GM23338 (cell line): Measurements from ENCODE around the gene CACNA1B. TPM values are rescaled to one million over a fixed set of nuclear protein-coding genes. Genes with fewer than 3 reads are reported as not detected.

Experiments used
- ATAC-seq: fragments of 200-7000 bp; cut with Tn5 transposase; 3 replicates; pipeline ENCODE4 v1.9.1; 2020
- DNase-seq: peaks from one replicate; pipeline ENCODE4 v3.0.0-alpha.2; 2015; ENCODE audit warnings: low spot score
- H2AFZ ChIP-seq: fragments of 200-600 bp; sonication (generic); 2 replicates; pipeline ENCODE4 v1.8.0; 2016; ENCODE audit warnings: antibody characterized with exemption, mild to moderate bottlenecking, moderate library complexity
- H3F3A ChIP-seq: fragments of 200-600 bp; sonication (generic); replicated peaks from 2 replicates; pipeline ENCODE4 v1.8.0; 2017; ENCODE audit warnings: antibody characterized with exemption, mixed run types, low read depth
- H3K27ac ChIP-seq: fragments of 200-600 bp; sonication (generic); 2 replicates; pipeline ENCODE4 v1.6.1; 2016; ENCODE audit warnings: low read depth
- H3K27me3 ChIP-seq: fragments of 200-600 bp; sonication (generic); 2 replicates; pipeline ENCODE4 v1.8.0; 2016; ENCODE audit warnings: mild to moderate bottlenecking, mixed run types, moderate library complexity; ENCODE audit not compliant: insufficient read depth
- H3K36me3 ChIP-seq: fragments of 200-600 bp; sonication (generic); 2 replicates; pipeline ENCODE4 v1.8.0; 2016; ENCODE audit warnings: mild to moderate bottlenecking; ENCODE audit not compliant: insufficient read depth
- H3K4me1 ChIP-seq: fragments of 200-600 bp; sonication (generic); 2 replicates; pipeline ENCODE4 v1.8.0; 2016; ENCODE audit warnings: mild to moderate bottlenecking, moderate library complexity; ENCODE audit not compliant: insufficient read depth
- H3K4me2 ChIP-seq: fragments of 200-600 bp; sonication (generic); 2 replicates; pipeline ENCODE4 v1.7.1; 2017; ENCODE audit warnings: mixed run types
- H3K4me3 ChIP-seq: fragments of 200-600 bp; sonication (generic); 2 replicates; pipeline ENCODE4 v1.6.1; 2016; ENCODE audit warnings: mixed run types
- H3K79me2 ChIP-seq: fragments of 200-600 bp; sonication (generic); replicated peaks from 2 replicates; pipeline ENCODE4 v1.8.0; 2017; ENCODE audit warnings: mild to moderate bottlenecking; ENCODE audit not compliant: insufficient read depth
- H3K9me2 ChIP-seq: fragments of 200-600 bp; sonication (generic); 2 replicates; pipeline ENCODE4 v1.8.0; 2017; ENCODE audit not compliant: insufficient read depth
- H4K20me1 ChIP-seq: fragments of 200-600 bp; sonication (generic); replicated peaks from 2 replicates; pipeline ENCODE4 v1.8.0; 2017; ENCODE audit warnings: mild to moderate bottlenecking; ENCODE audit not compliant: insufficient read depth
- H3K27ac Mint-ChIP-seq: 2 replicates; pipeline ENCODE4 v1.8.0; 2020; ENCODE audit warnings: inconsistent platforms, mild to moderate bottlenecking, moderate library complexity, mixed read lengths
- H3K27me3 Mint-ChIP-seq: 3 replicates; pipeline ENCODE4 v1.8.0; 2022; ENCODE audit warnings: low read depth, mild to moderate bottlenecking, moderate library complexity, mixed read lengths, inconsistent platforms; ENCODE audit not compliant: insufficient read depth, poor library complexity
- H3K36me3 Mint-ChIP-seq: 3 replicates; pipeline ENCODE4 v1.8.0; 2021; ENCODE audit warnings: low read depth, mild to moderate bottlenecking, inconsistent platforms, moderate library complexity, mixed read lengths
- H3K4me1 Mint-ChIP-seq: 3 replicates; pipeline ENCODE4 v1.8.0; 2020; ENCODE audit warnings: mild to moderate bottlenecking, inconsistent platforms, mixed read lengths
- H3K4me3 Mint-ChIP-seq: 3 replicates; pipeline ENCODE4 v1.8.0; 2021; ENCODE audit warnings: moderate library complexity, mild to moderate bottlenecking, inconsistent platforms, mixed read lengths
- H3K9me3 Mint-ChIP-seq: 3 replicates; pipeline ENCODE4 v1.8.0; 2020; ENCODE audit warnings: moderate library complexity, mild to moderate bottlenecking, inconsistent platforms, mixed read lengths
- CREB1 ChIP-seq: fragments of 250-450 bp; sonication (Bioruptor Pico); IDR thresholded peaks from 2 replicates; pipeline ENCODE4 v1.5.0; 2020; ENCODE audit warnings: low read depth, mild to moderate bottlenecking, moderate library complexity
- CTCF ChIP-seq, 2 experiments: fragments of 200-600 bp in 1 of 2; sonication (generic) in 1 of 2; conservative IDR thresholded peaks; 2 replicates each; pipeline versions ENCODE4 v1.5.1 to v1.6.1; 2016 to 2017; ENCODE audit warnings: antibody characterized with exemption in 2 of 2, low read depth in 2 of 2, mild to moderate bottlenecking in 2 of 2, moderate library complexity in 1 of 2
- ETS1 ChIP-seq: IDR thresholded peaks from 2 replicates; pipeline ENCODE4 v1.6.1; 2016; ENCODE audit warnings: antibody characterized with exemption
- EZH2 ChIP-seq: fragments of 200-600 bp; sonication (generic); IDR thresholded peaks from one replicate; pipeline ENCODE4 v1.8.0; 2017; ENCODE audit warnings: antibody characterized with exemption, mild to moderate bottlenecking, low read depth; ENCODE audit not compliant: unreplicated experiment
- EZH2phosphoT487 ChIP-seq: fragments of 200-600 bp; sonication (generic); IDR thresholded peaks from one replicate; pipeline ENCODE4 v1.8.1; 2018; ENCODE audit warnings: antibody characterized with exemption; ENCODE audit not compliant: unreplicated experiment
- JUNB ChIP-seq: IDR thresholded peaks from one replicate; pipeline ENCODE4 v1.6.1; 2016; ENCODE audit warnings: antibody characterized with exemption; ENCODE audit not compliant: unreplicated experiment
- ZNF114 ChIP-seq: fragments of 250-450 bp; sonication (Bioruptor Pico); IDR thresholded peaks from 2 replicates; pipeline ENCODE4 v1.5.0; 2020; ENCODE audit warnings: mild to moderate bottlenecking, moderate library complexity
- ZNF331 ChIP-seq: fragments of 250-450 bp; sonication (Bioruptor Pico); IDR thresholded peaks from 2 replicates; pipeline ENCODE4 v1.5.0; 2020; ENCODE audit warnings: low read depth, mild to moderate bottlenecking, moderate library complexity
- ZNF462 ChIP-seq: fragments of 250-450 bp; sonication (Bioruptor Pico); IDR thresholded peaks from 2 replicates; pipeline ENCODE4 v1.5.0; 2020; ENCODE audit warnings: mild to moderate bottlenecking, moderate library complexity
- polyA plus RNA-seq: library from polyadenylated mRNA; unstranded; fragments of >200 nt; fragmentation: Nextera tagmentation; extraction: Ambion mirVana; gene quantifications from 2 replicates; pipeline ENCODE4 v1.2.1, GENCODE V29; 2016
- total RNA-seq: library from RNA; depleted of rRNA; stranded (reverse); fragments of >200 nt; shearing (Covaris generic); gene quantifications from 2 replicates; pipeline ENCODE4 v1.2.3, GENCODE V29; 2014

Gene CACNA1B
- total and polyA plus RNA-seq, 2 experiments from 2014 or later: 1.1 to 10.4 TPM

- Histone ChIP-seq H3K4me3 (no peak overlapping the region), H3K79me2 (no peaks in the 10 kb centered on the region), H3K4me2 (no peak overlapping the region), H2AFZ (no peak overlapping the region), H3K27ac (no peak overlapping the region), H4K20me1 (no peaks in the 10 kb centered on the region), H3K27me3 (no peaks in the 10 kb centered on the region), H3K4me1 (no peaks in the 10 kb centered on the region), H3K36me3 (no peaks in the 10 kb centered on the region), H3K9me2 (no peaks in the 10 kb centered on the region), H3F3A (no peaks in the 10 kb centered on the region)
- Mint-ChIP-seq H3K4me3 (no peak overlapping the region), H3K9me3 (no peaks in the 10 kb centered on the region; the same call in 2 of the 3 replicates), H3K4me1 (no peaks in the 10 kb centered on the region), H3K36me3 (peaks cover 25% of the 10 kb centered on the region), H3K27me3 (peaks cover 10% of the 10 kb centered on the region), H3K27ac (no peak overlapping the region)
- ATAC-seq (no peak), DNase-seq (no peak)
- no peak for TF ChIP-seq CREB1 (CRISPR knock-in tag)
- no peak for TF ChIP-seq ZNF462
- no peak for TF ChIP-seq ZNF331
- TF ChIP-seq EZH2: no peak
- TF ChIP-seq ZNF114: no peak
- no peak for TF ChIP-seq JUNB
- TF ChIP-seq ETS1: no peak
- TF ChIP-seq CTCF (conservative IDR thresholded peaks at IDR 0.05; ENCODE audit: low read depth in 2 of 2): no peak
- no peak for TF ChIP-seq EZH2phosphoT487
These were observed 98.5 kb downstream of the CACNA1B start for GRCh38 chr9:137975936-137976565.
